Measurements from ENCODE around the gene GALNT18. TPM values are rescaled to one million over a fixed set of nuclear protein-coding genes. Genes with fewer than 3 reads are reported as not detected.

Gene GALNT18
- polyA plus RNA-seq, 3 donors = 19.8 to 28.0 (median 23.6) TPM

GRCh38 chr11:11324090-11324489, 297.7 kb downstream of the GALNT18 start:
- DNase-seq (ENCODE audit: extremely low read depth in 1 of 11, low read depth in 9 of 11, low spot score in 4 of 11) = no peak

- DNase-seq (ENCODE audit: extremely low read depth in 1 of 11, low read depth in 9 of 11, low spot score in 4 of 11) = no peak
Measured at GRCh38 chr11:11322101-11322500, 299.7 kb downstream of the GALNT18 start.

GRCh38 chr11:11320825-11321224, 301.0 kb downstream of the GALNT18 start:
- DNase-seq (ENCODE audit: extremely low read depth in 1 of 11, low read depth in 9 of 11, low spot score in 4 of 11) = peak in 1 of 11 donors; percentile 12

GRCh38 chr11:11318961-11319360, 302.8 kb downstream of the GALNT18 start:
- no peak for DNase-seq (ENCODE audit: extremely low read depth in 1 of 11, low read depth in 9 of 11, low spot score in 4 of 11)

GRCh38 chr11:11318461-11318860, 303.3 kb downstream of the GALNT18 start:
- DNase-seq (ENCODE audit: extremely low read depth in 1 of 11, low read depth in 9 of 11, low spot score in 4 of 11) = no peak

- DNase-seq (ENCODE audit: extremely low read depth in 1 of 11, low read depth in 9 of 11, low spot score in 4 of 11) = no peak
Measured at GRCh38 chr11:11316651-11317230, 305.1 kb downstream of the GALNT18 start.

GRCh38 chr11:11313902-11314692, 307.7 kb downstream of the GALNT18 start:
- no peak for DNase-seq (ENCODE audit: extremely low read depth in 1 of 11, low read depth in 9 of 11, low spot score in 4 of 11)

- DNase-seq (ENCODE audit: extremely low read depth in 1 of 11, low read depth in 9 of 11, low spot score in 4 of 11) = no peak
Measured at GRCh38 chr11:11313426-11313825, 308.4 kb downstream of the GALNT18 start.

- DNase-seq (ENCODE audit: extremely low read depth in 1 of 11, low read depth in 9 of 11, low spot score in 4 of 11) = no peak
Measured at GRCh38 chr11:11312738-11313137, 309.1 kb downstream of the GALNT18 start.

GRCh38 chr11:11311169-11311568, 310.6 kb downstream of the GALNT18 start:
- DNase-seq (ENCODE audit: extremely low read depth in 1 of 11, low read depth in 9 of 11, low spot score in 4 of 11) = no peak

- no peak for DNase-seq (ENCODE audit: extremely low read depth in 1 of 11, low read depth in 9 of 11, low spot score in 4 of 11)
Measured at GRCh38 chr11:11309906-11310305, 311.9 kb downstream of the GALNT18 start.

- DNase-seq (ENCODE audit: extremely low read depth in 1 of 11, low read depth in 9 of 11, low spot score in 4 of 11) = no peak
Measured at GRCh38 chr11:11308249-11308648, 313.6 kb downstream of the GALNT18 start.

GRCh38 chr11:11306855-11307254, 314.9 kb downstream of the GALNT18 start:
- DNase-seq (ENCODE audit: extremely low read depth in 1 of 11, low read depth in 9 of 11, low spot score in 4 of 11) = no peak

GRCh38 chr11:11304550-11304949, 317.3 kb downstream of the GALNT18 start:
- no peak for DNase-seq (ENCODE audit: extremely low read depth in 1 of 11, low read depth in 9 of 11, low spot score in 4 of 11)

GRCh38 chr11:11302565-11302964, 319.2 kb downstream of the GALNT18 start:
- DNase-seq (ENCODE audit: extremely low read depth in 1 of 11, low read depth in 9 of 11, low spot score in 4 of 11) = no peak

GRCh38 chr11:11301212-11301611, 320.6 kb downstream of the GALNT18 start:
- no peak for DNase-seq (ENCODE audit: extremely low read depth in 1 of 11, low read depth in 9 of 11, low spot score in 4 of 11)

GRCh38 chr11:11297578-11297977, 324.2 kb downstream of the GALNT18 start:
- no peak for DNase-seq (ENCODE audit: extremely low read depth in 1 of 11, low read depth in 9 of 11, low spot score in 4 of 11)

GRCh38 chr11:11296434-11296833, 325.4 kb downstream of the GALNT18 start:
- DNase-seq (ENCODE audit: extremely low read depth in 1 of 11, low read depth in 9 of 11, low spot score in 4 of 11) = no peak

- DNase-seq (ENCODE audit: extremely low read depth in 1 of 11, low read depth in 9 of 11, low spot score in 4 of 11) = no peak
Measured at GRCh38 chr11:11294551-11294855, 327.3 kb downstream of the GALNT18 start.

- DNase-seq (ENCODE audit: extremely low read depth in 1 of 11, low read depth in 9 of 11, low spot score in 4 of 11) = no peak
Measured at GRCh38 chr11:11293798-11294550, 327.8 kb downstream of the GALNT18 start.

Measured in renal cortex interstitium (tissue), 11 donors.